ENCODE results near the gene RAD9A. TPM values are rescaled to one million over a fixed set of nuclear protein-coding genes. Genes with fewer than 3 reads are reported as not detected.

The RAD9A gene
- total and polyA plus RNA-seq, 2 experiments from 2014 or later: 3.9 to 4.6 TPM

- Histone ChIP-seq H4K20me1 (ENCODE audit: insufficient read depth) (peaks cover 9% of the 10 kb centered on the region), H2AFZ (no peak overlapping the region), H3K4me1 (ENCODE audit: insufficient read depth) (peaks cover 47% of the 10 kb centered on the region), H3F3A (ENCODE audit: insufficient read depth) (peaks cover 8% of the 10 kb centered on the region; the same call in 1 of the 2 replicates), H3K4me3 (peak overlapping the region; percentile 81), H3K79me2 (ENCODE audit: insufficient read depth) (peaks cover 39% of the 10 kb centered on the region), H3K27ac (peak overlapping the region; percentile 98), H3K9me2 (ENCODE audit: insufficient read depth) (no peaks in the 10 kb centered on the region), H3K27me3 (replicated peaks; ENCODE audit: insufficient read depth) (no peaks in the 10 kb centered on the region), H3K4me2 (ENCODE audit: unreplicated experiment) (peak overlapping the region; percentile 79), H3K9me3 (ENCODE audit: low read depth) (no peaks in the 10 kb centered on the region), H3K36me3 (ENCODE audit: low read depth) (0 out of 2 replicates have a peak, but pooled peaks cover 5% of the 10 kb centered on the region), H3K9ac (peak overlapping the region; percentile 100)
- TF ChIP-seq EZH2 (IDR thresholded peaks at IDR 0.05; ENCODE audit: insufficient read depth, poor library complexity, severe bottlenecking) (no peak), EZH2phosphoT487 (IDR thresholded peaks at IDR 0.05; ENCODE audit: insufficient read depth, low read depth) (no peak)
- WGBS, 2 experiments (ENCODE audit: low coverage in 1 of 2, low lambda C conversion rate in 2 of 2, missing lambda C conversion rate in 2 of 2): 1% methylated on average over 22 to 40 of the region's 40 CpGs
- DNase-seq: peak; percentile 99
- in situ Hi-C loops (cut with MboI): no loop called here
Observed at GRCh38 chr11:67373648-67374570, 17.9 kb upstream of the RAD9A start.

- WGBS, 2 experiments (ENCODE audit: low coverage in 1 of 2, low lambda C conversion rate in 2 of 2, missing lambda C conversion rate in 2 of 2): 2 to 6% methylated on average over 9 of the region's 9 CpGs
- DNase-seq: peak; percentile 65
- Histone ChIP-seq H3K4me1 (ENCODE audit: insufficient read depth) (peaks cover 47% of the 10 kb centered on the region), H3K9me3 (ENCODE audit: low read depth) (no peaks in the 10 kb centered on the region), H3K4me2 (ENCODE audit: unreplicated experiment) (peak overlapping the region; percentile 79), H3F3A (ENCODE audit: insufficient read depth) (0 out of 2 replicates have a peak, but pooled peaks cover 2% of the 10 kb centered on the region), H3K36me3 (ENCODE audit: low read depth) (0 out of 2 replicates have a peak, but pooled peaks cover 1% of the 10 kb centered on the region), H3K27me3 (replicated peaks; ENCODE audit: insufficient read depth) (no peaks in the 10 kb centered on the region), H3K9me2 (ENCODE audit: insufficient read depth) (no peaks in the 10 kb centered on the region), H3K79me2 (ENCODE audit: insufficient read depth) (peaks cover 31% of the 10 kb centered on the region), H3K27ac (peak overlapping the region; percentile 98), H3K4me3 (peak overlapping the region; percentile 81), H3K9ac (peak overlapping the region; percentile 100), H4K20me1 (ENCODE audit: insufficient read depth) (peaks cover 2% of the 10 kb centered on the region; the same call in 1 of the 2 replicates), H2AFZ (no peak overlapping the region)
- in situ Hi-C loops (cut with MboI): no loop called here
- no peak for TF ChIP-seq EZH2 (IDR thresholded peaks at IDR 0.05; ENCODE audit: insufficient read depth, poor library complexity, severe bottlenecking)
Observed at GRCh38 chr11:67374571-67375281, 17.1 kb upstream of the RAD9A start.

- Histone ChIP-seq H3K4me3 (no peak overlapping the region), H4K20me1 (ENCODE audit: insufficient read depth) (no peaks in the 10 kb centered on the region), H3K9me3 (ENCODE audit: low read depth) (no peaks in the 10 kb centered on the region), H3K4me2 (ENCODE audit: unreplicated experiment) (peak overlapping the region; percentile 16), H3K9me2 (ENCODE audit: insufficient read depth) (no peaks in the 10 kb centered on the region), H3K36me3 (ENCODE audit: low read depth) (no peaks in the 10 kb centered on the region), H3K4me1 (ENCODE audit: insufficient read depth) (peaks cover 47% of the 10 kb centered on the region), H3F3A (ENCODE audit: insufficient read depth) (no peaks in the 10 kb centered on the region), H2AFZ (no peak overlapping the region), H3K9ac (0 out of 2 replicates have a peak overlapping the region, but pooled peaks have one; percentile 100), H3K79me2 (ENCODE audit: insufficient read depth) (peaks cover 23% of the 10 kb centered on the region), H3K27ac (peak overlapping the region; percentile 98), H3K27me3 (replicated peaks; ENCODE audit: insufficient read depth) (no peaks in the 10 kb centered on the region)
- 66% methylated on average over 9 to 15 of the region's 15 CpGs for WGBS, 2 experiments (ENCODE audit: low coverage in 1 of 2, low lambda C conversion rate in 2 of 2, missing lambda C conversion rate in 2 of 2)
- DNase-seq: no peak
- in situ Hi-C loops (cut with MboI): no loop called here
- TF ChIP-seq EZH2 (IDR thresholded peaks at IDR 0.05; ENCODE audit: insufficient read depth, poor library complexity, severe bottlenecking) (no peak), EZH2phosphoT487 (IDR thresholded peaks at IDR 0.05; ENCODE audit: insufficient read depth, low read depth) (no peak)
Observed at GRCh38 chr11:67375320-67376055, 16.3 kb upstream of the RAD9A start.

All from GM23248 (cell line).